GM12874 (cell line): Measurements from ENCODE around the gene THUMPD3.

Experiments used
- TF ChIP-seq, protein P1 (sequence below): IDR thresholded peaks from 2 replicates; pipeline ENCODE4 v1.5.1; 2011; ENCODE audit warnings: low read depth, mild to moderate bottlenecking, control low read depth, low read length, moderate library complexity; ENCODE audit not compliant: insufficient read depth

Gene THUMPD3

DNA sequence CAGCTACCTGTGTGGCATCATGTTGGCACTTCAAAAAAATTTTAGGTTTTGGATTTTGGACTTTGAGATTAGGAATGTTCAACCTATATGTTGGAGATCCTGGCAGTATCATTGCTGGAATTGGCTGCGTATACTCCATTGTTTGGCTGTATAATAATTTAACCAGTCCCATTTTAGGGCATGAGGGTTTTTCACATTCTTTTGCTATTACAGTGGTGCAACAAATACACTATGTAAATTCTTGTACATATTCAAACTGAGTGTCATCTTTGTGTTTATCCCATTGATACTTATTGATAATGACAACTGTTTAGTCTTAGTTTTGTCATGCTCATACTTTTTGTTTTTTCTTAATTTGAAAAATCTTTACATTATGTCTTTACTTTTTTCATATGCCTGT is 6.7 kb downstream of the THUMPD3 start:
- TF ChIP-seq, protein P1, sequence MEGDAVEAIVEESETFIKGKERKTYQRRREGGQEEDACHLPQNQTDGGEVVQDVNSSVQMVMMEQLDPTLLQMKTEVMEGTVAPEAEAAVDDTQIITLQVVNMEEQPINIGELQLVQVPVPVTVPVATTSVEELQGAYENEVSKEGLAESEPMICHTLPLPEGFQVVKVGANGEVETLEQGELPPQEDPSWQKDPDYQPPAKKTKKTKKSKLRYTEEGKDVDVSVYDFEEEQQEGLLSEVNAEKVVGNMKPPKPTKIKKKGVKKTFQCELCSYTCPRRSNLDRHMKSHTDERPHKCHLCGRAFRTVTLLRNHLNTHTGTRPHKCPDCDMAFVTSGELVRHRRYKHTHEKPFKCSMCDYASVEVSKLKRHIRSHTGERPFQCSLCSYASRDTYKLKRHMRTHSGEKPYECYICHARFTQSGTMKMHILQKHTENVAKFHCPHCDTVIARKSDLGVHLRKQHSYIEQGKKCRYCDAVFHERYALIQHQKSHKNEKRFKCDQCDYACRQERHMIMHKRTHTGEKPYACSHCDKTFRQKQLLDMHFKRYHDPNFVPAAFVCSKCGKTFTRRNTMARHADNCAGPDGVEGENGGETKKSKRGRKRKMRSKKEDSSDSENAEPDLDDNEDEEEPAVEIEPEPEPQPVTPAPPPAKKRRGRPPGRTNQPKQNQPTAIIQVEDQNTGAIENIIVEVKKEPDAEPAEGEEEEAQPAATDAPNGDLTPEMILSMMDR, result no peak

DNA sequence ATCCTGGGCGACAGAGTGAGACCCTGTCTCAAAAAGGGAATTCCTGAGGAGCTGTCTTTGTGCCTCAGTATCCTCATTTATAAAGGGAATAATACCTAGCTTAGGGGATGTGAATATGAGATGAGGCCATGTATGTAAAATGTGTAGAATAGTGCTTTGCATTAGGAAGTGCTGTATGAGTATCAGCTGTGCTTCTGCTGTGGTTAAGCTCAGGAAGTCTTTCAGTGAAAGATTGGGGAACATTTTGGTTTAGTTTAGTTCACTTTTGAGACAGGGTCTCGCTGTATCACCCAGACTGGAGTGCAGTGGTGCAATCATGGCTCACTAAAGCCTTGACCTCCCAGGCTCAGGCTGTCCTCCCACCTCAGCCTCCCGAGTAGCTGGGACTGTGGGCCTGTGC is 10.6 kb downstream of the THUMPD3 start:
- TF ChIP-seq, protein P1, result no peak

DNA sequence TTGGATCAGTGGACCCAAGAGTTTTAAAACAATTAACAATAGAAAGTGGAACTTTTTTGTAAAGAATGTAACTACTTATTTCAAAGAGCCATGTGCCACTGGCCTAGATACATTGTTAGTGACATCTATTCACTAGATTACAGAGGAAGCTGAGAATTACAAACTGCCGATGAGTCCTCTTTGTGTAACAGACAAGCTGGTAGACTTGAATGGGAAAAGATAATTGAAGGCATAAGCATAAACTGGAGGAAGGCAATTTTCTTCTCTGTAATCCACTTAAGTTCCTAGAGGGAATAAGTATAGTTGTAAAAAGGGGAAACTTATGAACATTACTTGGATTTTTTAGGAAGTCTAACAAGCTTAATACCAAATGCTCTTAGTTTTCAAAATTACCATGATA is 15.1 kb downstream of the THUMPD3 start:
- TF ChIP-seq, protein P1, result no peak

DNA sequence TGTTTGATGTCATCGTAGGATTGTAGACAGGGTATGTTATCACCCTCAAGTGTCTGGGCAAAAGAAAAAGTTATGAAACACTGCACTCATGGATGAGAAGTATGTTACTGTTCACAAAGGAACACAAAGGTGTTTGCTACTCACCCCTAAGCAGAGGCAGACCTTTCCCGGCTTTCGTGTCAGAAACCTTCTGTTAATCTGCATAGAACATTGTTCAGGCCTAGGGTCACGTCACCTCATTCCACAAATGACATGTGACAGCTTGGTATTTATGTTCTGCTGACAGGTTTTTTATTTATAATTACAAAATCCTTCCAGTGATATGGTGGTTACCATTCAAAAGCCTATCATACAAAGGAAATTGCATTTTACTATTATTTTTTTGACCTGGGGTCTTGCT is 16.5 kb downstream of the THUMPD3 start:
- TF ChIP-seq, protein P1, result no peak

DNA sequence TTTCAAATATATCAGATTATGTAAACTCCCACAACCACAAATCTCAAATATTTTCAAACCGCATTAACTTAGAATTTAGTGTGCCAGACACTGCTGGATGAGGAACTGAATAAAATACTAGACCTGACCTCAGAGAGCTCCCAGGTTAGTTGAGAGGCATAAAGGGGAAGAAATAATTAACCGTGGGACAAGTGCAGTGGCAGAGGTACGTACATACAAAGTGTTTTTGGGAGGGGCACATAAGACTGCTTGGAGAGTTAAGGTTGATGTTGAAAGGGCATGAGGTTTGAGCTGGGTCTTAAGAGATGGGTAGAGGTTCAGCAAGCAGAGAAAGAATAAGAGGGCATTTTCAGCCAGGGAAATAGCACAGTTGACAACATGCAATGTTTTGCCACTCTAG is 17.2 kb downstream of the THUMPD3 start:
- TF ChIP-seq, protein P1, result no peak

DNA sequence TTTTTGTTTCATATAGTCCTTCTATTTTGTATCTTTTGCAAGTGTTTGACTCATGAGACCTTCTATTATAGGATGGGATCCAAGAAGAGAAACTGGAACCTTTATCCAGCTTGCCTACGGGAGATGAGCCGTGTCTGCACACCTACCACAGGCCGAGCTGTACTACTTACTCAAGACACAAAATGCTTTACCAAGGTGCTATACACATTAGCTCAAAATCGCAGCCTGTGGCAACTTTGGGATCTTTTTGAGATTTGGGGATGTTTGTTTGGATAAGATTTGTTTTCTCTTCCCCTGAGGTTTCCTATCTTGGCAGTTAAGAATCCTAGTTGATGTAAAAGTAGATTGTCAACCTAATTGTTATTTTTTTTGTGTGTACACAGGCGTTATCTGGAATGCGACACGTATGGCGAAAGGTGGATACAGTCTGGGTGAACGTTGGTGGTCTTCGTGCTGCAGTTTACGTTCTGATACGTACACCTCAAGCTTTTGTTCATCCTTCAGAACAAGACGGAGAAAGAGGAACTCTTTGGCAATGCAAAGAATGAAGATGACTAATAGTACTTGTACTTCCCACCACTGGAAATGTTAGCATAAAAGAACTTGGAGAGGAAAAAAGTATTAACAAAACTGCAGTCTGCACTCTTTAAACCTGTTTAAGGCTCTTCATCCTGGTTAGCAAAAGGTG is 21.4 kb downstream of the THUMPD3 start:
- TF ChIP-seq, protein P1, result no peak

DNA sequence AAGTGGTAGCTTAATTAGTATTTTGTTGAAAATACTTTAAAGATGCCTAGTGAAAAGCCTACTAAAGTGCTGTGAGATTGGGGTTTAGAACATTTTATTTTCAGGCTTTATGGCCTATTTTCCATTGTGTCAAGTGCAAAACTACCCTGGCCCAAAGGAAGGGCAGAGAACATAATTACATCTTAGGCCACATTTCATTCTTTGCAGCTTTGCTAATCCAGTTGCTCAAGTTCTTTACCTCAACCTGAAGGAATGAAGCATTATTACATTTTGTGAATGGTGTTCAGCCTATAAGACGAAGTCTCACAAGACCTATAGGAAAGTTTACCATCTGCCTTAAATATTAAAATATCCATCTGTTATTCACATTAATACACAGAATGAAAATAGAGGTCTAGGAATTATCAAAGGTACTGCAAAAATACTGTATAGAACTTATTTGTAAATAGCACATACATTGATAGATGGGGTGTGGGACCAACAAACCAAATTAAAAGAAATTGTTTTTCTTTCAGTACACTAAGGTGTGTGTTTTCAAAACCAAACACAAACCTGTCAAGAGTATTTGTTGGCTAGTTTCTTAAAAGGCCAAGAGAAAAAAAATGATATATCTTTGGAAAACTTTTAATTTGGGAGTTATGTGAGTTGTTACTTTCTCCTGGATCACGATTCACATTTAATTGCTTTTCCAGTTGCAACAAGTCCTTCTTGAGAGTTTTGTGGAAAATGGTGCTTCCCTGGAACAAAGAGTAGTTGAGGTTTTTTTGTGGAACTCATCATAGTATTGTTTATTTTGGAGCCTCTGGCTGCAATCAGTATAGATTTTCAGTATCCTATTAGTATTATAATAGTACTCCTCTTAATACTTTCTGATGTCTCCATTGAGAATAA is 22.6 kb downstream of the THUMPD3 start:
- TF ChIP-seq, protein P1, result no peak
